Uterus (tissue), 4 donors: ENCODE results near the gene CD86. TPM values are rescaled to one million over a fixed set of nuclear protein-coding genes. Genes with fewer than 3 reads are reported as not detected.

ENCODE experiments used
- DNase-seq, 2 donors: peaks; one replicate each; pipeline ENCODE4 v3.0.0-alpha.2; 2019 to 2020
- H3K27ac ChIP-seq, 2 donors: fragments of 200-600 bp; sonication (generic); 1 replicate in 1 of 2; 2 replicates in 1 of 2; pipeline ENCODE4 v1.5.1; 2016 to 2018
- H3K27me3 ChIP-seq, 2 donors: fragments of 200-600 bp; sonication (generic); one replicate each; pipeline ENCODE4 v1.5.1; 2018 to 2019; ENCODE audit warnings: control low read depth in 1 of 2
- H3K36me3 ChIP-seq, 2 donors: fragments of 200-600 bp; sonication (generic); one replicate each; pipeline ENCODE4 v1.5.1; 2019; ENCODE audit warnings: control low read depth in 1 of 2
- H3K4me1 ChIP-seq, 2 donors: fragments of 200-600 bp; sonication (generic); one replicate each; pipeline ENCODE4 v1.5.1; 2018 to 2019; ENCODE audit warnings: control low read depth in 1 of 2
- H3K4me3 ChIP-seq, 2 donors: fragments of 200-600 bp; sonication (generic); 1 replicate in 1 of 2; 2 replicates in 1 of 2; pipeline ENCODE4 v1.5.1; 2018 to 2019; ENCODE audit warnings: mild to moderate bottlenecking in 1 of 2
- H3K9me3 ChIP-seq, 2 donors: fragments of 200-600 bp; sonication (generic); one replicate each; pipeline ENCODE4 v1.5.1; 2019; ENCODE audit warnings: control low read depth in 1 of 2
- POLR2A ChIP-seq, 2 donors: fragments of 450-650 bp; IDR thresholded peaks; one replicate each; pipeline ENCODE4 v1.6.1; 2016; ENCODE audit warnings: antibody characterized with exemption in 2 of 2, mild to moderate bottlenecking in 1 of 2, moderate library complexity in 1 of 2
- intact Hi-C: fragments of 100-400 bp; cut with DNase I; formaldehyde crosslinking; loops from one replicate; pipeline ENCODE4 v1.15.1; 2023; ENCODE audit warnings: low total_unique reads
- total RNA-seq, 4 donors: library from RNA; depleted of rRNA in 3 of 4; stranded (reverse); fragments of >200 nt in 3 of 4; gene quantifications; one replicate each; pipeline versions ENCODE4 v1.1.0 to v1.2.4, GENCODE V29; 2014 to 2023
- TF ChIP-seq, protein P1 (sequence below), 4 experiments: fragments of 200-600 bp in 2 of 4; fragments of 450-650 bp in 2 of 4; sonication (generic) in 2 of 4; IDR thresholded peaks; one replicate each; pipeline ENCODE4 v1.5.1; 2016 to 2019; ENCODE audit warnings: antibody characterized with exemption in 4 of 4, mild to moderate bottlenecking in 2 of 4, moderate library complexity in 1 of 4
- donor health status: DM: yes; HTN: yes; CAD: no.

The CD86 gene
- total RNA-seq, 4 donors from 2014 or later: 0.29 to 4.3 (median 3.0) TPM

DNA sequence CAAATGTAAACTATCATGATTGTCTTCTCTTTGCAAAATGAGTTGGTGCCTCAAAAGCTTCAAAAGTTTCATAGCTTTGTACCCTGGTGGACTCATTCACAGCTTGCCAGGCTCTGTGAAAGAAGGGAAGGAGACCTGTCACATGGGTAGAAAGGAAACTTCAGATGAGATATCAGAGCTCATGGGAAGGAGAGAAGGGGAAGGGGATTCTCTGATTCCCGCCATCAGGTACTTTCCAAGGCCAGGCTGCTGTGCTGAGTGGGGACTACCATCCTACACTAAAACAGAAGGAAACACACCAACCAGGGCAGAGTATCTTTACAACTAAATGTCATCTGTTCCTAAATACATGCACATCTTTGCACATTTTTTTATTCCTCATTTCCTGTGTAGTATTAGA lies 42.3 kb upstream of the CD86 start:
- Histone ChIP-seq H3K27me3 (no peaks in the 10 kb centered on the region), H3K9me3 (no peaks in the 10 kb centered on the region), H3K36me3 (no peaks in the 10 kb centered on the region), H3K4me1 (no peaks in the 10 kb centered on the region), H3K4me3 (no peak overlapping the region), H3K27ac (no peak overlapping the region)
- TF ChIP-seq, protein P1, sequence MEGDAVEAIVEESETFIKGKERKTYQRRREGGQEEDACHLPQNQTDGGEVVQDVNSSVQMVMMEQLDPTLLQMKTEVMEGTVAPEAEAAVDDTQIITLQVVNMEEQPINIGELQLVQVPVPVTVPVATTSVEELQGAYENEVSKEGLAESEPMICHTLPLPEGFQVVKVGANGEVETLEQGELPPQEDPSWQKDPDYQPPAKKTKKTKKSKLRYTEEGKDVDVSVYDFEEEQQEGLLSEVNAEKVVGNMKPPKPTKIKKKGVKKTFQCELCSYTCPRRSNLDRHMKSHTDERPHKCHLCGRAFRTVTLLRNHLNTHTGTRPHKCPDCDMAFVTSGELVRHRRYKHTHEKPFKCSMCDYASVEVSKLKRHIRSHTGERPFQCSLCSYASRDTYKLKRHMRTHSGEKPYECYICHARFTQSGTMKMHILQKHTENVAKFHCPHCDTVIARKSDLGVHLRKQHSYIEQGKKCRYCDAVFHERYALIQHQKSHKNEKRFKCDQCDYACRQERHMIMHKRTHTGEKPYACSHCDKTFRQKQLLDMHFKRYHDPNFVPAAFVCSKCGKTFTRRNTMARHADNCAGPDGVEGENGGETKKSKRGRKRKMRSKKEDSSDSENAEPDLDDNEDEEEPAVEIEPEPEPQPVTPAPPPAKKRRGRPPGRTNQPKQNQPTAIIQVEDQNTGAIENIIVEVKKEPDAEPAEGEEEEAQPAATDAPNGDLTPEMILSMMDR (IDR thresholded peaks at IDR 0.05): no peak
- no peak for TF ChIP-seq POLR2A (IDR thresholded peaks at IDR 0.05)
- intact Hi-C loops: no loop called here
- DNase-seq: no peak

DNA sequence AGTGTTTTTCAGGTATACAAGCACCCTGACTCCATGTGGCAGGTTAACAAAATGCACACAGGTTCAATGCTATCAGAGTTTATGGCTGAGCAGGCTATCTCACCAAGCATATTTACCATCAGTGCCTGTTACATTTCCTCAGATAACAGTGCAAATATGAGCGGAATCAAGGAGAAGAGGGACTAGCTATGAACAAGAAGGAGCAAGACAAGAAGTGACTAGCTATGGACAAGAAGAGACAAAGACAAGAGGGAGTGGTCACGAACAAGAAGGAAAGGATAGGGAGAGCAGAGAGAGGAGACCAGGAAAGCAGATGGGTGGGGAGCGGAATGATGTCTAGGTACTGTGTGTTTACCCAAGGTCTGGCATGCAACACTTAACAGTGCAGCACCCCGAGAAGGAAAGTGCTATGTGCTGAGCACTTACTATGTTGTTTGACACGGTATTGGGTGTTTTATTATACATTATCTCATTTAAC lies 41.7 kb upstream of the CD86 start:
- H3K27ac ChIP-seq: no peak overlapping the region

DNA sequence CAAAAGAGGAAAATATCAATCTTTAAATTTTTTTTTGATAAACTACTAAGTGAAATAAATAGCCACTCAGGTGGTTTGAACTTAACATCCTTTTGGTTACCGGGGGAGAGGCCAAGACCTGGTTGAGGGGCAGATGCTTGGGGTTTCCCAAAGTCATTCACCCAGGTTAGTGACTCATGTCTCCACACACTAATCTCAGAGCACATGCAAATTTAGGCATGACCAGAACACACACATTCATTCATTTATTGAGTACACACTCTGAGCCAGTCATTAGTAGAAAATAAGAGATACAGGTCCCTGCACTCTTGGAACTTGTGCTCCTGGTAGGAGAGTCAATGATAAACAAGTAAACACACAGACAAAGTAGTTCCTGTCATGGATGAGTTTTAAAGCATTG lies 40.4 kb upstream of the CD86 start:
- H3K4me3 ChIP-seq: no peak overlapping the region
- no peaks in the 10 kb centered on the region for H3K27me3 ChIP-seq
- intact Hi-C loops: no loop called here
- H3K4me1 ChIP-seq: no peaks in the 10 kb centered on the region
- H3K36me3 ChIP-seq: no peaks in the 10 kb centered on the region
- DNase-seq: no peak
- no peaks in the 10 kb centered on the region for H3K9me3 ChIP-seq
- no peak overlapping the region for H3K27ac ChIP-seq
- TF ChIP-seq, protein P1 (IDR thresholded peaks at IDR 0.05): no peak
- no peak for TF ChIP-seq POLR2A (IDR thresholded peaks at IDR 0.05)

More for the DNA sequence above, 41.7 kb upstream of the CD86 start:
- DNase-seq: no peak
- H3K4me1 ChIP-seq: no peaks in the 10 kb centered on the region
- no peaks in the 10 kb centered on the region for H3K9me3 ChIP-seq
- H3K27me3 ChIP-seq: no peaks in the 10 kb centered on the region
- no peak overlapping the region for H3K4me3 ChIP-seq
- H3K36me3 ChIP-seq: no peaks in the 10 kb centered on the region
- intact Hi-C loops: no loop called here
- TF ChIP-seq POLR2A (IDR thresholded peaks at IDR 0.05): no peak
- TF ChIP-seq, protein P1 (IDR thresholded peaks at IDR 0.05): no peak

DNA sequence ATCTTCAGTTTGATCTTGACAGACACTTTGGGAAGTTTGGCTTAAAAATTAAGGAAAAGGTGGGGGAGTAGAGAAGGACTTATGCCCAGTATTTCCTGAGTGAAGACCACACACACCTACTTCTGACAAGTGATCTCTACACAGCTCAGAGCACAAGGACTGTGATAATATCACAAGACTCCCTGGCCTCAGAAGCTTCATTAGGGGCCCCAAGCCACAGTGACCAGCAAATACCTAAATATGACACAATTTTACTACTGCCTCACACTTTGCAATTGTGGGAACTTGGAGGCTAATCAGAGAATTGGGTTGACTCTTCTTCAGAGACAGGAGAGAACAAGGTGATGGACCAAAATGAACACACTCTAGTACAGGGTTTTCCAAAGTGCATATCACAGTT lies 35.7 kb upstream of the CD86 start:
- Histone ChIP-seq H3K27ac (no peak overlapping the region), H3K9me3 (no peaks in the 10 kb centered on the region), H3K4me1 (no peaks in the 10 kb centered on the region), H3K36me3 (no peaks in the 10 kb centered on the region), H3K27me3 (peaks cover 0 to 3% of the 10 kb centered on the region in 2 donors), H3K4me3 (no peak overlapping the region)
- no peak for DNase-seq
- TF ChIP-seq, protein P1 (IDR thresholded peaks at IDR 0.05): no peak
- TF ChIP-seq POLR2A (IDR thresholded peaks at IDR 0.05): no peak
- intact Hi-C loops: no loop called here

DNA sequence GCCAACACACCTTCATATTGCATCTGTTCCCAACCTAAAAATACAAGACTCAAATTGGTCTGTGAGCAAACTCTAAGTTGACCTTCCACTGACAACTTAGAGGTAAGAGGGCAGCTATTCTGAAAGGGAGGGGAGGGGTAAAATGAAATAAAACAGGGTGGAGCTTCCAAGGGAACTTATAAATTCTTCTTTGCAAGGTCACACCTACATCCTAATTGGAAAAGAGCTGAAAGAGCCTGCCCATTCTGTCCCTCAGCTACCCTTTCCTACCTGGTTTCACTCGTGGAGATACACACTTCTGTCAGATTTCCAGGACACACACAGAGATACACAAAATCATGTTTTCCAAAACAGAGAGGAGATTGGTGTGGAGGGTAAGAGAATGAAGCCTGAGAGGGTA lies 34.1 kb upstream of the CD86 start:
- Histone ChIP-seq H3K4me3 (no peak overlapping the region), H3K4me1 (no peaks in the 10 kb centered on the region), H3K36me3 (no peaks in the 10 kb centered on the region), H3K27me3 (peaks cover 0 to 3% of the 10 kb centered on the region in 2 donors), H3K27ac (no peak overlapping the region), H3K9me3 (no peaks in the 10 kb centered on the region)
- TF ChIP-seq, protein P1 (IDR thresholded peaks at IDR 0.05): no peak
- TF ChIP-seq POLR2A (IDR thresholded peaks at IDR 0.05): no peak
- intact Hi-C loops: no loop called here
- no peak for DNase-seq
